K562 (cell line): ENCODE measurements around the gene FTL. TPM values are rescaled to one million over a fixed set of nuclear protein-coding genes. Genes with fewer than 3 reads are reported as not detected.
A peak's percentile ranks its signal among the peaks of the same experiment; 100 is the strongest.

Experiments used
- BDP1 ChIP-seq: IDR thresholded peaks from 3 replicates; pipeline ENCODE4 v1.6.1; 2011; ENCODE audit not compliant: insufficient read length, insufficient read depth
- HCFC1 ChIP-seq: IDR thresholded peaks from 2 replicates; pipeline ENCODE4 v1.6.1; 2012; ENCODE audit warnings: low read depth, low read length, improper control_type of control experiment
- HDAC2 ChIP-seq: fragments of 450-650 bp; IDR thresholded peaks from 2 replicates; pipeline ENCODE4 v1.6.1; 2016; ENCODE audit warnings: mild to moderate bottlenecking
- HDAC8 ChIP-seq: fragments of 450-650 bp; IDR thresholded peaks from 2 replicates; pipeline ENCODE4 v1.6.1; 2016; ENCODE audit warnings: mild to moderate bottlenecking, missing genetic modification characterization, moderate library complexity, missing compliant biosample characterization
- KDM1A ChIP-seq, 2 experiments: fragments of 450-650 bp; IDR thresholded peaks; 2 replicates each; pipeline ENCODE4 v1.6.1; 2016; ENCODE audit warnings: mild to moderate bottlenecking in 2 of 2
- KDM5B ChIP-seq: fragments of 200-600 bp; sonication (generic); IDR thresholded peaks from 2 replicates; pipeline ENCODE4 v1.6.1; 2012; ENCODE audit warnings: low read depth, mild to moderate bottlenecking, moderate library complexity, low read length, control low read depth, inconsistent platforms; ENCODE audit not compliant: insufficient replicate concordance
- MEF2D ChIP-seq: conservative IDR thresholded peaks from 2 replicates; pipeline ENCODE4 v1.6.1; 2016; ENCODE audit warnings: low read depth, missing genetic modification characterization, missing compliant biosample characterization
- PTBP1 ChIP-seq: fragments of 200-400 bp; formaldehyde crosslinking; IDR thresholded peaks from 2 replicates; pipeline ENCODE4 v1.6.1; 2017; ENCODE audit warnings: low read depth, low read length
- SP2 ChIP-seq: IDR thresholded peaks from 2 replicates; pipeline ENCODE4 v1.6.1; 2011; ENCODE audit warnings: mild to moderate bottlenecking, low read depth, low read length, moderate library complexity; ENCODE audit not compliant: poor library complexity, severe bottlenecking; ENCODE audit errors: extremely low read depth
- STAG1 ChIP-seq: sonication (generic); formaldehyde crosslinking; IDR thresholded peaks from 2 replicates; pipeline ENCODE4 v1.5.0; 2020; ENCODE audit warnings: missing genetic modification reagents, borderline replicate concordance
- XRCC4 ChIP-seq: IDR thresholded peaks from one replicate; pipeline ENCODE4 v1.6.1; 2011; ENCODE audit not compliant: insufficient read depth, insufficient read length; ENCODE audit errors: extremely low read depth
- ZC3H4 ChIP-seq: sonication (generic); formaldehyde crosslinking; IDR thresholded peaks from 2 replicates; pipeline ENCODE4 v1.9.0; 2021; ENCODE audit warnings: missing genetic modification reagents, borderline replicate concordance
- ZNF140 ChIP-seq: fragments of 250-450 bp; sonication (Bioruptor Pico); IDR thresholded peaks from 2 replicates; pipeline ENCODE4 v1.8.0; 2021; ENCODE audit warnings: moderate library complexity, mild to moderate bottlenecking, inconsistent platforms
- ZNF311 ChIP-seq: fragments of 250-450 bp; sonication (Bioruptor Pico); IDR thresholded peaks from 2 replicates; pipeline ENCODE4 v1.4.0; 2020; ENCODE audit warnings: mild to moderate bottlenecking, moderate library complexity
- ZNF589 ChIP-seq: fragments of 200-800 bp; sonication (Bioruptor generic); IDR thresholded peaks from 2 replicates; pipeline ENCODE4 v1.6.1; 2016; ENCODE audit warnings: low read depth, missing genetic modification characterization, missing compliant biosample characterization
- ZNF830 ChIP-seq: fragments of 250-450 bp; sonication (Bioruptor Pico); IDR thresholded peaks from 2 replicates; pipeline ENCODE4 v1.5.0; 2021; ENCODE audit warnings: mild to moderate bottlenecking
- polyA plus RNA-seq, 8 experiments: library from polyadenylated mRNA; depleted of rRNA in 4 of 8; stranded (reverse) in 5 of 8; unstranded in 3 of 8; fragments of >200 nt; fragmentation: Nextera tagmentation in 2 of 8; fragmentation: Illumina TruSeq in 1 of 8; extraction: Ambion mirVana in 2 of 8; extraction: Trizol in 1 of 8; gene quantifications; 2 replicates each; pipeline versions ENCODE4 v1.2.1 to v1.2.3, GENCODE V29; 2011 to 2014; ENCODE audit warnings: inconsistent platforms in 1 of 8, missing spikeins in 1 of 8
- total RNA-seq, 7 experiments: library from RNA; depleted of rRNA in 6 of 7; stranded (reverse); fragments of >200 nt in 6 of 7; fragmentation: Illumina TruSeq in 2 of 7; extraction: Trizol in 2 of 7; gene quantifications; 2 replicates each; pipeline versions ENCODE4 v1.2.1 to v1.2.3, GENCODE V29; 2011 to 2021; ENCODE audit warnings: low replicate concordance in 1 of 7
- TF ChIP-seq, protein P1 (sequence below), 2 experiments: fragments of 150-350 bp in 1 of 2; IDR thresholded peaks; 2 replicates each; pipeline ENCODE4 v1.6.1; 2012 to 2016; ENCODE audit warnings: low read depth in 2 of 2, low read length in 2 of 2, mild to moderate bottlenecking in 1 of 2, moderate library complexity in 1 of 2
- TF ChIP-seq, protein P2 (sequence below): fragments of 450-650 bp; IDR thresholded peaks from one replicate; pipeline ENCODE4 v1.6.1; 2018; ENCODE audit warnings: mild to moderate bottlenecking, moderate library complexity; ENCODE audit not compliant: partially characterized antibody
- TF ChIP-seq, protein P3 (sequence below): fragments of 250-450 bp; sonication (Bioruptor Pico); IDR thresholded peaks from 2 replicates; pipeline ENCODE4 v1.8.0; 2022; ENCODE audit warnings: moderate library complexity, mild to moderate bottlenecking, inconsistent platforms
- TF ChIP-seq, protein P4 (sequence below): sonication (generic); formaldehyde crosslinking; IDR thresholded peaks from 2 replicates; pipeline ENCODE4 v1.8.0; 2022; ENCODE audit warnings: mild to moderate bottlenecking, missing genetic modification reagents

FTL gene
- total and polyA plus RNA-seq, 9 of the 15 experiments (the other 6 are each of a cell fraction or from before 2014, with no cell fraction given): 1,231 to 27,415 (median 3,965) TPM

DNA sequence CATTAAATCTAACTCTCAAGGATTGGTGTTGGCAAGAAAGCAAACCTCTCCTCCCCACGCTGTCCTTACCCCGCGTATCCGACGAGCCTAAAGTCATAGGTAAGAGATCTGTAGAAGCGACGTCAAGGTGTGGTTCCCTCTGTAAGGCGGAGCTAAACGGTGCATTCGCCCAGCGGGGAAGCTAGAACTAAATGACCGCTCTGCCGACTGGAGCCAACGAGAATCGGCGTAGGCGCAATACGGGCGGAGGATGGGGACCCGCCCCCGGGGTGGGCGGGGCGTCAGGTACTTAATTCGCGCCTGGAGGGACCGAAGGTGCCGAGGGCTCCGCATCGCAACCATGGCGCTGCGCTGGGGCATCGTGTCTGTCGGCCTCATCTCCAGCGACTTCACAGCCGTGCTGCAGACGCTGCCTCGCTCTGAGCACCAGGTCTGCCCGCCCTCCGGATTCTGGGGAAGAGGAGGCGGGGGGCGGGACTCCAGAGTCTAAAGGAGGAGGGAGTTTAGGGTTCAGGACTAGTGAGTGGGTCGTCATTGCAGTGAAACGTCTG, 31.7 kb upstream of the FTL start, which contains the start of gene DHDH (continued):
- TF ChIP-seq, protein P1, sequence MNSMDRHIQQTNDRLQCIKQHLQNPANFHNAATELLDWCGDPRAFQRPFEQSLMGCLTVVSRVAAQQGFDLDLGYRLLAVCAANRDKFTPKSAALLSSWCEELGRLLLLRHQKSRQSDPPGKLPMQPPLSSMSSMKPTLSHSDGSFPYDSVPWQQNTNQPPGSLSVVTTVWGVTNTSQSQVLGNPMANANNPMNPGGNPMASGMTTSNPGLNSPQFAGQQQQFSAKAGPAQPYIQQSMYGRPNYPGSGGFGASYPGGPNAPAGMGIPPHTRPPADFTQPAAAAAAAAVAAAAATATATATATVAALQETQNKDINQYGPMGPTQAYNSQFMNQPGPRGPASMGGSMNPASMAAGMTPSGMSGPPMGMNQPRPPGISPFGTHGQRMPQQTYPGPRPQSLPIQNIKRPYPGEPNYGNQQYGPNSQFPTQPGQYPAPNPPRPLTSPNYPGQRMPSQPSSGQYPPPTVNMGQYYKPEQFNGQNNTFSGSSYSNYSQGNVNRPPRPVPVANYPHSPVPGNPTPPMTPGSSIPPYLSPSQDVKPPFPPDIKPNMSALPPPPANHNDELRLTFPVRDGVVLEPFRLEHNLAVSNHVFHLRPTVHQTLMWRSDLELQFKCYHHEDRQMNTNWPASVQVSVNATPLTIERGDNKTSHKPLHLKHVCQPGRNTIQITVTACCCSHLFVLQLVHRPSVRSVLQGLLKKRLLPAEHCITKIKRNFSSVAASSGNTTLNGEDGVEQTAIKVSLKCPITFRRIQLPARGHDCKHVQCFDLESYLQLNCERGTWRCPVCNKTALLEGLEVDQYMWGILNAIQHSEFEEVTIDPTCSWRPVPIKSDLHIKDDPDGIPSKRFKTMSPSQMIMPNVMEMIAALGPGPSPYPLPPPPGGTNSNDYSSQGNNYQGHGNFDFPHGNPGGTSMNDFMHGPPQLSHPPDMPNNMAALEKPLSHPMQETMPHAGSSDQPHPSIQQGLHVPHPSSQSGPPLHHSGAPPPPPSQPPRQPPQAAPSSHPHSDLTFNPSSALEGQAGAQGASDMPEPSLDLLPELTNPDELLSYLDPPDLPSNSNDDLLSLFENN (IDR thresholded peaks at IDR 0.05; ENCODE audit: low read depth in 2 of 2, low read length in 2 of 2): no peak
- TF ChIP-seq ZNF311 (CRISPR knock-in tag) (no peak), ZNF589 (CRISPR knock-in tag) (no peak), HCFC1 (no peak), ZNF830 (CRISPR knock-in tag) (no peak), BDP1 (no peak), KDM5B (peak; percentile 64), XRCC4 (no peak), MEF2D (tag) (no peak), PTBP1 (no peak), STAG1 (CRISPR knock-in tag) (no peak), KDM1A (IDR thresholded peaks at IDR 0.05) (no peak), SP2 (no peak), ZNF140 (CRISPR knock-in tag) (no peak), HDAC8 (tag) (no peak), HDAC2 (no peak), ZC3H4 (CRISPR knock-in tag) (no peak)
- TF ChIP-seq, protein P2, sequence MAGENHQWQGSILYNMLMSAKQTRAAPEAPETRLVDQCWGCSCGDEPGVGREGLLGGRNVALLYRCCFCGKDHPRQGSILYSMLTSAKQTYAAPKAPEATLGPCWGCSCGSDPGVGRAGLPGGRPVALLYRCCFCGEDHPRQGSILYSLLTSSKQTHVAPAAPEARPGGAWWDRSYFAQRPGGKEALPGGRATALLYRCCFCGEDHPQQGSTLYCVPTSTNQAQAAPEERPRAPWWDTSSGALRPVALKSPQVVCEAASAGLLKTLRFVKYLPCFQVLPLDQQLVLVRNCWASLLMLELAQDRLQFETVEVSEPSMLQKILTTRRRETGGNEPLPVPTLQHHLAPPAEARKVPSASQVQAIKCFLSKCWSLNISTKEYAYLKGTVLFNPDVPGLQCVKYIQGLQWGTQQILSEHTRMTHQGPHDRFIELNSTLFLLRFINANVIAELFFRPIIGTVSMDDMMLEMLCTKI: no peak
- TF ChIP-seq, protein P3, sequence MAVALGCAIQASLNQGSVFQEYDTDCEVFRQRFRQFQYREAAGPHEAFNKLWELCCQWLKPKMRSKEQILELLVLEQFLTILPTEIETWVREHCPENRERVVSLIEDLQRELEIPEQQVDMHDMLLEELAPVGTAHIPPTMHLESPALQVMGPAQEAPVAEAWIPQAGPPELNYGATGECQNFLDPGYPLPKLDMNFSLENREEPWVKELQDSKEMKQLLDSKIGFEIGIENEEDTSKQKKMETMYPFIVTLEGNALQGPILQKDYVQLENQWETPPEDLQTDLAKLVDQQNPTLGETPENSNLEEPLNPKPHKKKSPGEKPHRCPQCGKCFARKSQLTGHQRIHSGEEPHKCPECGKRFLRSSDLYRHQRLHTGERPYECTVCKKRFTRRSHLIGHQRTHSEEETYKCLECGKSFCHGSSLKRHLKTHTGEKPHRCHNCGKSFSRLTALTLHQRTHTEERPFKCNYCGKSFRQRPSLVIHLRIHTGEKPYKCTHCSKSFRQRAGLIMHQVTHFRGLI: no peak
- TF ChIP-seq, protein P4, sequence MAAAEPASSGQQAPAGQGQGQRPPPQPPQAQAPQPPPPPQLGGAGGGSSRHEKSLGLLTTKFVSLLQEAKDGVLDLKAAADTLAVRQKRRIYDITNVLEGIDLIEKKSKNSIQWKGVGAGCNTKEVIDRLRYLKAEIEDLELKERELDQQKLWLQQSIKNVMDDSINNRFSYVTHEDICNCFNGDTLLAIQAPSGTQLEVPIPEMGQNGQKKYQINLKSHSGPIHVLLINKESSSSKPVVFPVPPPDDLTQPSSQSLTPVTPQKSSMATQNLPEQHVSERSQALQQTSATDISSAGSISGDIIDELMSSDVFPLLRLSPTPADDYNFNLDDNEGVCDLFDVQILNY: no peak
